IPS-20b (cell line): Measurements from ENCODE around the gene LETM1.
"Not testable (repeated sequence)": the region's sequence is repeated elsewhere in the genome, so short reads cannot be mapped to it uniquely, and the experiment has no call there.

Source experiments
- H3K27ac ChIP-seq: one replicate; pipeline ENCODE4 v1.5.1; 2013; ENCODE audit warnings: low read length
- H3K27me3 ChIP-seq: 2 replicates; pipeline ENCODE4 v1.6.1; 2013; ENCODE audit warnings: mild to moderate bottlenecking, low read length, inconsistent platforms; ENCODE audit not compliant: insufficient read depth
- H3K36me3 ChIP-seq: 2 replicates; pipeline ENCODE4 v1.6.1; 2013; ENCODE audit warnings: low read depth, mild to moderate bottlenecking, inconsistent platforms, low read length, moderate library complexity; ENCODE audit not compliant: insufficient read depth
- H3K4me1 ChIP-seq: 2 replicates; pipeline ENCODE4 v1.6.1; 2013; ENCODE audit warnings: mild to moderate bottlenecking, control low read depth, inconsistent platforms, low read length, moderate library complexity; ENCODE audit not compliant: insufficient read depth
- H3K4me3 ChIP-seq: 2 replicates; pipeline ENCODE4 v1.5.1; 2013; ENCODE audit warnings: mild to moderate bottlenecking, low read length, inconsistent platforms
- H3K9ac ChIP-seq: 2 replicates; pipeline ENCODE4 v1.6.1; 2013; ENCODE audit warnings: low read depth, mild to moderate bottlenecking, inconsistent platforms, low read length, moderate library complexity
- H3K9me3 ChIP-seq: 2 replicates; pipeline ENCODE4 v1.6.1; 2013; ENCODE audit warnings: mild to moderate bottlenecking, low read depth, low read length, inconsistent platforms; ENCODE audit not compliant: insufficient read depth

LETM1 gene

DNA sequence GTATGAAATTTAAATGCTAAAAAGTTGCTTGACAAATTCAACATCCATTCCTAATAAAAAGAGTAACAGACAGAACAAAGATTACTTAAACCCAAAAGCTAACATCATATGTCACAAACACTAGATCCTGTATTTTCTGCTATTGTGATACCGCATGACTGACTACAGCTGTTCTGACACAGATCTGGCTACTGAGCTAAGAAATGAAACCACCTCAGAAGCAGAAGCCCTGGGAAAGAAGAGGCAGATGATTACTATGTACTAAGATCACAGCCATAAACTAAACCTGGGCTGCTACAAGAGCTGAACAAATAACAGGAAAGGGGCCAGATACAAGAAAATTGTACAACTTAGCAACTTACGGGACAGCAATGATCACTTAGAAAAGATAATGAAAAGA is 9.4 kb downstream of the LETM1 start:
- Histone ChIP-seq H3K36me3 (peaks cover 24% of the 10 kb centered on the region), H3K9me3 (no peaks in the 10 kb centered on the region), H3K9ac (no peak overlapping the region), H3K27ac (no peak overlapping the region), H3K27me3 (no peaks in the 10 kb centered on the region), H3K4me3 (no peak overlapping the region), H3K4me1 (no peaks in the 10 kb centered on the region)

- not testable (repeated sequence) for H3K9ac ChIP-seq, H3K4me1 ChIP-seq, H3K4me3 ChIP-seq, H3K9me3 ChIP-seq, H3K27me3 ChIP-seq, H3K27ac ChIP-seq
- H3K36me3 ChIP-seq, result peaks cover 37% of the 10 kb centered on the region
These were observed 11.3 kb downstream of the LETM1 start for GRCh38 chr4:1844618-1845017.

- Histone ChIP-seq H3K9ac (no peak overlapping the region), H3K27me3 (no peaks in the 10 kb centered on the region), H3K27ac (no peak overlapping the region), H3K4me1 (no peaks in the 10 kb centered on the region), H3K9me3 (no peaks in the 10 kb centered on the region), H3K36me3 (peaks cover 44% of the 10 kb centered on the region), H3K4me3 (no peak overlapping the region)
These were observed 12.1 kb downstream of the LETM1 start for GRCh38 chr4:1843852-1844251.

DNA sequence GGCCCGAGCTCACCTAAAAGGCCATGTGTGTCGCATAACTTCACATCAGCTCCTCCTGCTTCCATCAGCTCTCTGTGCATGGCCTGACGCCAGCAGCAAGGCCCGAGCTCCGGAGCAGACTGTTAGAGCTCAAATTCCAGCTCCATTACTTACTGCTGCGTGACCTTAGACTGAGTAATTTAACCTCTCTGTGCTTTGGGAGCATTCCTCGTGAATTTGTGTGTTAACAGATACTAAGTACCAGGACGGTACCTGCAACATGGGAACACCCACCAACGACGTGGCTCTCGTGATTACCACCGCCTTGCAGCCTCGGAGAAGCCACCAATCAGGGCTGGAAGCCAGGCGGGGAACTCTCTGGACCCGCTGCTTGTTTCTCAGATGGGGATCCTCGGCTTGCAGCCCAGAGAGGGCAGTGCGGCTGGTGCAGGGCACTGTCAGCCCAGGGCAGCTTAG is 12.9 kb downstream of the LETM1 start:
- Histone ChIP-seq H3K4me3 (no peak overlapping the region), H3K27me3 (no peaks in the 10 kb centered on the region), H3K4me1 (no peaks in the 10 kb centered on the region), H3K9me3 (no peaks in the 10 kb centered on the region), H3K9ac (no peak overlapping the region), H3K36me3 (peaks cover 49% of the 10 kb centered on the region), H3K27ac (no peak overlapping the region)

- no peak overlapping the region for H3K9ac ChIP-seq
- H3K4me1 ChIP-seq, result no peaks in the 10 kb centered on the region
- H3K4me3 ChIP-seq, result no peak overlapping the region
- H3K36me3 ChIP-seq, result peaks cover 48% of the 10 kb centered on the region
- H3K27ac ChIP-seq, result no peak overlapping the region
- H3K9me3 ChIP-seq, result no peaks in the 10 kb centered on the region
- no peaks in the 10 kb centered on the region for H3K27me3 ChIP-seq
These were observed 13.5 kb downstream of the LETM1 start for GRCh38 chr4:1842339-1842895.

DNA sequence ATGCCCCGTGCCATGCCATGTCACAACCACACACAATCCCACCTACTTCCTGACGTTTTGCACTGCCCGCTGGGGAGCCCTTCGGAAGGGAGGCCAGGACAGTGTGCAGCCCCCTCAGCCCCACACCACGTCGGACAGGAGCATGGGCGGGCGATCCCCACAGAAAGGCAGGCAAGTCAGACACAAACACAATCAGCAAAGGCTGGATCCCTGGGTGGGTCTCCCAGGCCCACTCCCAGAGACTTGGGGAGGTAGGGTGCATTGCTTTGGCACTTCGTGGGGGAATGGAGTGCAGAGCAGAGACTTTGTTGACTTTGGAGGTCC is 14.1 kb downstream of the LETM1 start:
- Histone ChIP-seq H3K9me3 (no peaks in the 10 kb centered on the region), H3K4me3 (no peak overlapping the region), H3K9ac (no peak overlapping the region), H3K36me3 (peaks cover 48% of the 10 kb centered on the region), H3K4me1 (no peaks in the 10 kb centered on the region), H3K27ac (no peak overlapping the region), H3K27me3 (no peaks in the 10 kb centered on the region)

DNA sequence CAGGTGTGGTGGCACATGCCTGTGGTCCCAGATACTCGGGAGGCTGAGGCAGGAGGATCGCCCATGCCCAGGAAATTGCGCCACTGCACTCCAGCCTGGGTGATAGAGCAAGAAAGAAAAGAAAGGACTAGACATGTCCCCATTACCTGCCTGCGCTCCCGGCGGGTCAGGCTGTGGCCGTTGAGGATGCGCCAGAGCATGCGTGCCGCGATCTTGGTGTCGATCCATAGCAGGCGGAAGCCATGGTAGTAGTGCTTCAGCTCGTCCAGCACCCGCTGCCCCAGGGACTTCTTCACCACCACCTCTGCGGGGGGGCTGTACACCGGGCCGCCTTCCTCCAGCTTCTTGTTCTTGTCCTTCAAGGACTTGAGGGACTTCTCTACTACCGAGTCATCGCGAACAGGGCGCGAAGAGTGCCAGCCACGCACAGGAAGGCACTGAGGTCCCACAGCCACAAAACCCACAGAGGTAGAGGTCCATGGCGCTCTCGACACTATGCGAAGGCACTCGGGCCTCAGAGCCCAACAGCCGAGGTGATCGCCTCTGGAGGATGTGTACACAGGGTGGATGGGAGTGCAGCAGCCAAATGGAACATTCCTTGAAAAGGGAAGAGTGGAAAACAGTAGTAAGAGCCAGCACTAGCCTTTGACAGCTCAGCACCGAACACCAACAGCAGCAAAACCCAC is 14.6 kb downstream of the LETM1 start:
- Histone ChIP-seq H3K27me3 (no peaks in the 10 kb centered on the region), H3K4me3 (no peak overlapping the region), H3K9ac (no peak overlapping the region), H3K4me1 (no peaks in the 10 kb centered on the region), H3K9me3 (no peaks in the 10 kb centered on the region), H3K27ac (no peak overlapping the region), H3K36me3 (peaks cover 53% of the 10 kb centered on the region)

GRCh38 chr4:1839282-1839681 is 16.7 kb downstream of the LETM1 start:
- Histone ChIP-seq H3K4me1 (no peaks in the 10 kb centered on the region), H3K36me3 (peaks cover 68% of the 10 kb centered on the region), H3K27me3 (no peaks in the 10 kb centered on the region), H3K9ac (no peak overlapping the region), H3K27ac (no peak overlapping the region), H3K4me3 (no peak overlapping the region), H3K9me3 (no peaks in the 10 kb centered on the region)

DNA sequence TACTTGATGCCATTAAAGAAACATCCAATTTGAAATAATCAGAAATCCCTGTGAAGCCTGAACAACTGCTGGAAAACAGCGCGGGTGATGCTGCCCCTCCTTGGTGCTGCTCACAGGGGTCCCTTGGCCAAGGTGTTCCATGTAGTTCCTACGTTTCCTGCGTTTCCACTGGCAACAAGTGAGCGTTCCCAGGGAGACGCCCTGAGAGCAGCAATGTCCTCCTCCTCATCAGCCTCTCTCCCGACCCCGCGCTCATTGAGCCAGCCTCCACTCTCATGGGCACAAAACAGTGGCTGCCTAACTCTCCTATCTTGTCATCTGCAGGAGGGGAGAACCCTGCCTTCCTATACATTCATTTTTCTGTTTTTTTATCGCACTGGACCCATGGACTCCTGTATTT is 18.9 kb downstream of the LETM1 start:
- H3K4me3 ChIP-seq, result no peak overlapping the region
- peaks cover 72% of the 10 kb centered on the region for H3K36me3 ChIP-seq
- H3K4me1 ChIP-seq, result no peaks in the 10 kb centered on the region
- no peaks in the 10 kb centered on the region for H3K9me3 ChIP-seq
- no peak overlapping the region for H3K27ac ChIP-seq
- H3K9ac ChIP-seq, result no peak overlapping the region
- H3K27me3 ChIP-seq, result no peaks in the 10 kb centered on the region

GRCh38 chr4:1836650-1837049 is 19.3 kb downstream of the LETM1 start:
- H3K9ac ChIP-seq, result no peak overlapping the region
- no peaks in the 10 kb centered on the region for H3K4me1 ChIP-seq
- H3K27ac ChIP-seq, result no peak overlapping the region
- H3K27me3 ChIP-seq, result no peaks in the 10 kb centered on the region
- no peaks in the 10 kb centered on the region for H3K9me3 ChIP-seq
- H3K36me3 ChIP-seq, result peaks cover 76% of the 10 kb centered on the region
- no peak overlapping the region for H3K4me3 ChIP-seq

- not testable (repeated sequence) for H3K9ac ChIP-seq, H3K9me3 ChIP-seq, H3K4me1 ChIP-seq, H3K4me3 ChIP-seq, H3K27ac ChIP-seq, H3K27me3 ChIP-seq
- H3K36me3 ChIP-seq, result peaks cover 76% of the 10 kb centered on the region
These were observed 20.1 kb downstream of the LETM1 start for GRCh38 chr4:1835836-1836235.

GRCh38 chr4:1834047-1834775 is 21.7 kb downstream of the LETM1 start:
- Histone ChIP-seq H3K9me3 (peaks cover 7% of the 10 kb centered on the region; the same call in 1 of the 2 replicates), H3K27me3 (no peaks in the 10 kb centered on the region), H3K27ac (no peak overlapping the region), H3K4me3 (no peak overlapping the region), H3K9ac (no peak overlapping the region), H3K4me1 (no peaks in the 10 kb centered on the region), H3K36me3 (peaks cover 69% of the 10 kb centered on the region)
